Large intestine (tissue), 3 donors: Measurements from ENCODE around the gene ZNF26. TPM values are rescaled to one million over a fixed set of nuclear protein-coding genes. Genes with fewer than 3 reads are reported as not detected.

ENCODE experiments used
- DNase-seq, 2 donors: peaks; one replicate each; pipeline versions ENCODE4 v3.0.0 to v3.0.0-alpha.2; 2013
- H3K27ac ChIP-seq: one replicate; pipeline ENCODE4 v1.5.1; 2013; ENCODE audit warnings: low read length
- H3K27me3 ChIP-seq: 2 replicates; pipeline ENCODE4 v1.6.1; 2013; ENCODE audit warnings: low read length; ENCODE audit not compliant: control insufficient read depth, insufficient read depth
- H3K36me3 ChIP-seq: 2 replicates; pipeline ENCODE4 v1.6.1; 2013; ENCODE audit warnings: low read length; ENCODE audit not compliant: control insufficient read depth, insufficient read depth
- H3K4me1 ChIP-seq: one replicate; pipeline ENCODE4 v1.6.1; 2013; ENCODE audit warnings: low read length; ENCODE audit not compliant: control insufficient read depth, insufficient read depth
- H3K4me3 ChIP-seq: one replicate; pipeline ENCODE4 v1.5.1; 2013; ENCODE audit warnings: low read length
- H3K9me3 ChIP-seq: one replicate; pipeline ENCODE4 v1.6.1; 2013; ENCODE audit warnings: mild to moderate bottlenecking, low read depth, low read length, moderate library complexity; ENCODE audit not compliant: control insufficient read depth
- WGBS: methylation state at CpG from one replicate; pipeline ENCODE4 v1.1.5; 2013; ENCODE audit warnings: low lambda C conversion rate; ENCODE audit not compliant: insufficient coverage; 5-methylcytosine and 5-hydroxymethylcytosine counted together
- polyA plus RNA-seq: library from polyadenylated mRNA; unstranded; fragments of 120-200 nt; gene quantifications from one replicate; pipeline ENCODE4 v1.2.1, GENCODE V29; 2013

ZNF26 gene
- polyA plus RNA-seq, 1 donor: 14.7 TPM

- WGBS: no CpG with 5 or more reads among the region's 6 CpGs
- Histone ChIP-seq H3K4me1 (no peaks in the 10 kb centered on the region), H3K9me3 (peaks cover 58% of the 10 kb centered on the region), H3K36me3 (peaks cover 63% of the 10 kb centered on the region), H3K27me3 (no peaks in the 10 kb centered on the region), H3K4me3 (no peak overlapping the region), H3K27ac (no peak overlapping the region)
- no peak for DNase-seq
These were observed 24.6 kb downstream of the ZNF26 start for GRCh38 chr12:133010657-133011297.

DNA sequence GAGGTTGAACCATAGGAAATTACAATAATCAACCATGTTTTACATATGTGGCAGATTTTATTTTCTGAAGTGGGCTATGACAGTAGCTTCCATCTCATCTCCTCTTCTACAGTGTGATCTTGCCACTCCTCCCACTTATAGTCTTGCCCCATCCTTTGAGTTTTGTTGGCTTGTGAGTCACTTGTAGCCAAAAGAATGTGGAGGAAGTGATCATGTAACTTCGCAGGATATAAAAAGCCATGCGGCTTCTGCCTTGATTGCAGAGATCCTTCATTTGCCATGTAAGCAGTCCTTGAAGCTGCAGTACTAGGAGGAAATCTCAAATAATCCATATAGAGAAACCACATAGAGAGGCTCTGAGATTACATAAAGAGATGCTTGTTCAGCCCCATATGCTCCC lies 37.4 kb downstream of the ZNF26 start:
- no peak overlapping the region for H3K4me3 ChIP-seq
- peaks cover 25% of the 10 kb centered on the region for H3K9me3 ChIP-seq
- H3K4me1 ChIP-seq: no peaks in the 10 kb centered on the region
- no peak overlapping the region for H3K27ac ChIP-seq
- WGBS: no CpG with 5 or more reads among the region's 2 CpGs
- H3K27me3 ChIP-seq: no peaks in the 10 kb centered on the region
- no peaks in the 10 kb centered on the region for H3K36me3 ChIP-seq
- DNase-seq: no peak

DNA sequence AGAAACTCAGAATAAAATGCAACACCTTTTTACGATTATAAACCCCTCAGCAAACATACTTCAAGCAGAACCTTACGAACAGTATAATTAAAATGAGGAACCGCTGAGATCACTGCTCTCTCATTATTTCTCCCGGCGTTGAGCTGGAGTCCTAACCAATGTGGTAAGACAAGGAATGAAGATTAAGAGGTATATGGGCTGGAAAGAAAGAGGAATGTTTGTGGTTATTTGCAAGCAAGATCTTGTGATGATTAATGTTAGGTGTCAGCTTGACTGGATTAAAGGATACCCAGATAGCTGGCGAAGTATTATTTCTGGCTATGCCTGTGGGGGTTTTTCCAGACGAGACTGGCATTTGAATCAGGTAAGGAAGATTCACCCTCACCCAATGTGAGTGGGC lies 40.8 kb downstream of the ZNF26 start:
- Histone ChIP-seq H3K27ac (no peak overlapping the region), H3K36me3 (no peaks in the 10 kb centered on the region), H3K4me3 (no peak overlapping the region), H3K9me3 (peaks cover 35% of the 10 kb centered on the region), H3K27me3 (no peaks in the 10 kb centered on the region), H3K4me1 (no peaks in the 10 kb centered on the region)
- 88% methylated on average over 3 of the region's 7 CpGs for WGBS
- no peak for DNase-seq

- peak within 1 kb of the TSS; percentile 98 for H3K27ac ChIP-seq
- 0% methylated on average over 2 of the region's 103 CpGs for WGBS
- H3K4me1 ChIP-seq: peaks cover 3% of the 10 kb centered on the region
- peaks cover 32% of the 10 kb centered on the region for H3K9me3 ChIP-seq
- DNase-seq: peak; percentile 99
- H3K36me3 ChIP-seq: peaks cover 17% of the 10 kb centered on the region
- no peaks in the 10 kb centered on the region for H3K27me3 ChIP-seq
- peak within 1 kb of the TSS; percentile 72 for H3K4me3 ChIP-seq
These were observed 51.2 kb downstream of the ZNF26 start, which contains the start of gene ZNF84 for GRCh38 chr12:133037207-133038005. Gene ZNF84 (plus strand): TSS chr12:133037509. CDS start chr12:133041468, 3,959 bp downstream.

DNA sequence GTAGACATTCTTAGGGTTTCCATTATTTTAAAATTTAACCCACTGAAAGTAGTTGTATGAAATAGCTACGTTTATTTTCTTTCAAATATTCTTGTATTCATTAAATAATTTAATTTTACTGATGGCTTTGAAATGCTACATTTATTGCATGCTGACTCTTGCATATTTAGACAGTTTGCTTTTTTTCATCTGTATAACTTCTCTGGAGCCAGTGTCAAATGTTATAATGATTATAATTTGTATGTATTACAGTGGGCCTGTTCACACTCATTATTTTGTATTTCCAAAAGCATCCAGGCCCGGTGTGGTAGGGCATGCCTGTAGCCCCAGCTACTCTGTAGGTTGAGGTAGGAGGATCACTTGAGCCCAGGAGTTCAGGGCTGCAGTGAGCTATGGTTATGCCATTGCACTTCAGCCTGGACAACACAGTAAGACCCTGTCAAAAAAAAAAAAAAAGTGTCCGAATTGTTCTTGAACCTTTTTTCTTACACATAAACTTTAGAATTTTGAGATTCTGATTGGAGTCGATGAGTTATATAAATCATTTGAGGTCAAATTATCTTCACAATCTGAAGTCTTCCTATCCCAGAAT lies 52.0 kb downstream of the ZNF26 start:
- WGBS: 56% methylated on average over 3 of the region's 4 CpGs
- H3K9me3 ChIP-seq: peaks cover 38% of the 10 kb centered on the region

DNA sequence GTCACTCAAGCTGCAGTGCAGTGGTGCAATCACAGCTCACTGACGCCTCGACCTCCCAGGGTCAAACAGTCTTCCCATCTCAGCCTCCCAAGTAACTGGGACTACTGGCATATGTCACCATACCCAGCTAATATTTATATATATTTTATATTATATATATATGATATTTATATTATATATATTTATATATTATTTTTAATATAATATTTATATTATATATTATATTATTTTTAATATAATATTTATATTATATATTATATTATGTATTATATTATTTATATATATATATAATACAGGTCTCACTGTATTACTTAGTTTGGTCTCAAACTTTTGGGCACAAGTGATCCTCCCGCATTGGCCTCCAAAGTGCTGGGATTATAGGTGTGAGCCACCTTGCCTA lies 60.5 kb downstream of the ZNF26 start:
- WGBS: no CpG with 5 or more reads among the region's 3 CpGs
- DNase-seq: no peak
- Histone ChIP-seq H3K4me1 (no peaks in the 10 kb centered on the region), H3K36me3 (peaks cover 76% of the 10 kb centered on the region), H3K27me3 (no peaks in the 10 kb centered on the region), H3K9me3 (peaks cover 76% of the 10 kb centered on the region), H3K4me3 (no peak overlapping the region), H3K27ac (no peak overlapping the region)

More for the DNA sequence above, 52.0 kb downstream of the ZNF26 start:
- H3K4me3 ChIP-seq: peak overlapping the region; percentile 72
- peaks cover 22% of the 10 kb centered on the region for H3K36me3 ChIP-seq
- peaks cover 3% of the 10 kb centered on the region for H3K4me1 ChIP-seq
- peak overlapping the region; percentile 98 for H3K27ac ChIP-seq
- H3K27me3 ChIP-seq: no peaks in the 10 kb centered on the region
- DNase-seq: no peak

DNA sequence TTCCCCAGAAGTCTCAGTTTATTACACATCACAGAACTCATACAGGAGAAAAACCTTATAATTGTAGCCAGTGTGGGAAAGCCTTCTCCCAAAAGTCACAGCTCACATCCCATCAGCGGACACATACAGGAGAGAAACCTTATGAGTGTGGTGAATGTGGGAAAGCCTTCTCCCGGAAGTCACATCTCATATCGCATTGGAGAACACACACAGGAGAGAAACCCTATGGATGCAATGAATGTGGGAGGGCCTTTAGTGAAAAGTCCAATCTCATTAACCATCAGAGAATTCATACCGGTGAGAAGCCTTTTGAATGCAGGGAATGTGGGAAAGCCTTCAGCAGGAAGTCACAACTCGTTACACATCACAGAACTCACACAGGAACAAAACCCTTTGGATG lies 71.3 kb downstream of the ZNF26 start:
- H3K36me3 ChIP-seq: peaks cover 31% of the 10 kb centered on the region
- H3K9me3 ChIP-seq: peaks cover 63% of the 10 kb centered on the region
- H3K4me1 ChIP-seq: no peaks in the 10 kb centered on the region
- no peak for DNase-seq
- H3K4me3 ChIP-seq: no peak overlapping the region
- no peaks in the 10 kb centered on the region for H3K27me3 ChIP-seq
- 100% methylated on average over 1 of the region's 5 CpGs for WGBS
- H3K27ac ChIP-seq: no peak overlapping the region

- Histone ChIP-seq H3K27me3 (no peaks in the 10 kb centered on the region), H3K36me3 (peaks cover 25% of the 10 kb centered on the region), H3K9me3 (peaks cover 70% of the 10 kb centered on the region), H3K4me1 (no peaks in the 10 kb centered on the region), H3K27ac (no peak overlapping the region), H3K4me3 (no peak overlapping the region)
- DNase-seq: no peak
- no CpG with 5 or more reads among the region's 8 CpGs for WGBS
These were observed 72.3 kb downstream of the ZNF26 start for GRCh38 chr12:133058203-133059113.

- H3K4me1 ChIP-seq: no peaks in the 10 kb centered on the region
- peaks cover 9% of the 10 kb centered on the region for H3K36me3 ChIP-seq
These were observed 75.8 kb downstream of the ZNF26 start for GRCh38 chr12:133061954-133062353.

GRCh38 chr12:133063556-133063955 lies 77.4 kb downstream of the ZNF26 start:
- Histone ChIP-seq H3K27me3 (no peaks in the 10 kb centered on the region), H3K9me3 (peaks cover 63% of the 10 kb centered on the region), H3K27ac (no peak overlapping the region), H3K4me3 (no peak overlapping the region), H3K36me3 (no peaks in the 10 kb centered on the region), H3K4me1 (no peaks in the 10 kb centered on the region)
- no peak for DNase-seq
- WGBS: no CpG with 5 or more reads among the region's 1 CpG

More at GRCh38 chr12:133061954-133062353, 75.8 kb downstream of the ZNF26 start:
- Histone ChIP-seq H3K27ac (no peak overlapping the region), H3K27me3 (no peaks in the 10 kb centered on the region), H3K9me3 (peaks cover 70% of the 10 kb centered on the region), H3K4me3 (no peak overlapping the region)
- DNase-seq: no peak
- 83% methylated on average over 1 of the region's 1 CpG for WGBS
